OCI-M1 (cell line): ENCODE measurements around the gene OBP2B.
A peak's percentile ranks its signal among the peaks of the same experiment; 100 is the strongest.
"Not testable (repeated sequence)": the region's sequence is repeated elsewhere in the genome, so short reads cannot be mapped to it uniquely, and the experiment has no call there.

Experiments
- DNase-seq: peaks from one replicate; lab custom pipeline; 2025; lab: John Stamatoyannopoulos, UW

OBP2B gene

DNA sequence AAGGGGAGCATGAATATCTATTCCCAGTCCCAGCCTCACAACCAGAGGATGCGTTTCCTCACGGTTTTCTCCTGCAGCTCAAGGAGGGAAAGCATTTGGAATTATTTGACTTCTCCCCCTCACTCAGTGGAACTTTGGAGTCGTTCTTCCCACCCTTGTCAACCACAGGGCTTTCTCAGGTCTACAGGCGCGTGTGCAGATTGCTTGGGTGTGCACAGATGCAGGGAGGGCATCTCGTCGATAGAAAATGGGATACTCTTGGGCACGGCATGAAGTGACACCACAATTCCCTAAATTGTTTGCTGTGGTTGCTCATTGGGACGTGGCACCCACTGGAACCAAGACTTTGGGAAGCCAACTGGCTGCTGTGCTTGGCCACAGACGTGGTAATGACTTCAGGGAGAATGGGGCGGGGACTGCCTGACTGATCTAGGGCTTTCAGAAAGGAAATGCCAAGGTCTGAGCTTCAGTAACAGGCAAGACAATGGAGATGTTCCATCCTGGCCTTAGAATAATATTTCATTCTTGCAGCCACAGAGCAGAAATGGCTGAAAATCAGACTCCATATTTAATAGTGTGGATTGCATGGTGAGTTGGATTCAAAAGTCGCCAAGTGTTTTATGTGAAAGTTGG is 12.2 kb upstream of the OBP2B start:
- no peak for DNase-seq

DNA sequence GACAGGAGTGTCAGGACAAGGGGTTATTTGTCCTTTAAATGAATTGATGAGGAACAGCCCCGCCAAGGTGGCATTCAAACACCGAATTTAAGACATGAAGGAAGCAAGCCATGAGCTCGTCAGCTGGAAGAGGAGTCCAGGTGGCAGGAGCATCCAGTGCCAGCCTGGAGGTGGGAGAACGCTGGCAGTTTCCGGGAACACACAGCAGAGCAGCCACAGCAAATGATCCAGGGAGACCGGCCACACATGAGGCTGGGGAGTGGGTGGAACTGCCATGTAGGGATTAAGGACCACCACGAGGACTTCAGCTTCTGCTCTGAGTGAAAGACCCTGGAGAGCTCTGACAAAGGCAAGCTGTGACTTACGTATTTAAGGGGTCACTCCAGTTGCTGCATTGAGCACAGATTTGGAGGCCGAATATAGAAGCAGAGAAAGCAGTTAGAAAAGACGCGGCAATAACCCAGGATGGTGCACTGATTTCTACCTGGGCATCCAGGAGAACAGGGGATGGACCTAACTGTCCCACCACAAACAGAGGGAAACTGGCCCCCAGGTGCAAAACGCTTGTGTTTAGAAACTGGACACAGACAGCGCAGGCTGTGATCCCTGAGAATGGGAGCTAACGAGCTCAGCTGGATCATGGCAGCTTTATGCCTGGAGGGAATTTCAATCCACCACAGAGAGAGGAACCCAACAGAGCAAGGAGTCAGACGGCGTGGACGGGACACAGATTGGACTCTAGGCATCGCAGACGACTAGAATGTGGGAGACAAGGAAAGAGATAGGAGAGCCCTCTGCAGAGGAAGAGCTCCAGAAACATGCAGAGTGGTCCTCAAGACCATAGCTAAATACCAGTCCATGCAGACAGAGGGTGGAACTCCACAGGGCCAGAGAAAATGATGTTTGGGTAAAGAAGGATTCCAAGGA is 9.3 kb upstream of the OBP2B start:
- DNase-seq, result not testable (repeated sequence)

DNA sequence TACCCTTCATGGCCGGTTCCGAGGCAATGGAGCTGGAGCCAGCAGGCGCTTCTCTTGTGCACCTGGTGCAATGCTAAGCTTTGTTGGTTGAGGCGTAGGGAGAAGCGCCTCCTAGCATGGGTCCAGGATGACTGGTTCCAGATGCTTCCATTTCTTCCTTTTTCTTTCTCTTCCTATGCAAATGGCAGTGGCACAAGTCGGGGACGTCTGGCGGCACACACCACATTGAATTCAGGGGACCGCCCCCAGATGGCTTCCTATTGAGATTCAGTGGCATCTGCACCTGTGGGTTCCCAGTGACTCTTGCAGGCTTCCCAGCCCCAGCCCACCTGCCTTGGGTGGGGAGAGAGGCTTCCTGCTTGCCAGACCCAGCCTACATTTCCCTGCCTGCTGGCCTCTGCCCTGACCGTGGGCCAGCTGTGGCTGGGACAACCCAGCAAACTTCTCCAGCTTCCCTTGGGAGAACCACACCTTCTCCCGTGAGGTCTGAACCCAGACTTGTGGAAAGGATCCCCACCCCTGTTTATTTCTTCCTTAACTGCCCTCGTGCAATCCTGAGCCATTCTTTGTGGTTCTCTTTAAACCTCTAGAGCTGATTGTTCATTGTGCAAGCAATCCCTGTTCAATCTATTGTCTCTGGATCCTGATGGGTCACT is 8.4 kb upstream of the OBP2B start:
- not testable (repeated sequence) for DNase-seq

DNA sequence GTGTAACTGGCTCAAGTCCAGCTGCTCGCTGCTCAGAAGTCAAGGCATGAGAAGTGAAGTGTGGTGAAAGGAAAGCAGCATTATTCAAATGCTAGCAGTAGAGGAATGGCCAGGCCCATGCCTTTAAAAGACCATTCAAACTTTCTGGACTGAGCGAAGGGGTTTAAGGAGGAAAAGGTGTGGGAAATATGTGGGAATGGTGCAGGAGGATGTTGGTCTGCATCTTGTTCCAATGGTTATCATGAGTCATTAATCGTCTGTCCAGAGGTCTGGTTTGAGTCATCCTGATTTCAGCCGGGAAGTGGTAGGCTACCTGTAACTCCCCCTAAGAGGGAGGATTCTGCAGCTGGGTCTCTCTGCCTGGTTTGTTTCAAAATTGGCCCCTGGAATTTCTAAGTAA is 5.2 kb upstream of the OBP2B start:
- DNase-seq, result not testable (repeated sequence)

DNA sequence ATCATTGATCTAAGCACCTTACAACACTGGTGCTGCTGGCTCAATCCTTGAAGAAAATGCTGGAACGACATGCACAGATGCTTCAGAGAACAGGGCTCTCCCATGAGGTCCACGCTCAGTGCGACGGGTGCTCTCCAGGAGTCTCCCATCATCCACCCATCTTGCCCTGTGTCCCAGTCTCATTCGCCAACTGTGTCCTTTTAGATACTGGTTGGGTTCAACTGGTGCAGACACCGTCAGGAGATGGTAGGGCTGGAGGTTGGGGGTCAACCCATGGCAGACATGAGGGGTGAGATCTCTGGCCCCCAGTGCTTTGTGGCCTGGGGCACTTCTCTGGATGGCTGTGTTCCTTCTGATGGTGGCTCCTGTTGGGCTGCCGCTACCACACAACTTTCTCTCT is 1.6 kb upstream of the OBP2B start:
- no peak for DNase-seq

DNA sequence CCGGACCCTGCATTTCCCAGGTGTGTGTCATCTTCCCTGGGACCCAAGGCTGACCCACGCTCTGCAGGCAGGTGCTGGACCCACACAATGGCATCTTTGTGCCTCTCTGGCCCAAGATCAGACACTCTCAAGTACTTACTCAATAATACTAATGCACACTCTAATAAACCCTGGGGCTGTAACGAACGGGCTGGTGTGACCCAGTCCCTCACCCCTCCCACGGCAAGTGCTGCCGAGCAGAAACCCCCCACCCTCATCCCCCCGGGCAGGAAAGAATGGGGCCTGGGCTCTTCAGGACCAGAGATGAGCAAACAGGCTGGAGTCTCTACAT is 1.1 kb upstream of the OBP2B start:
- no peak for DNase-seq

DNA sequence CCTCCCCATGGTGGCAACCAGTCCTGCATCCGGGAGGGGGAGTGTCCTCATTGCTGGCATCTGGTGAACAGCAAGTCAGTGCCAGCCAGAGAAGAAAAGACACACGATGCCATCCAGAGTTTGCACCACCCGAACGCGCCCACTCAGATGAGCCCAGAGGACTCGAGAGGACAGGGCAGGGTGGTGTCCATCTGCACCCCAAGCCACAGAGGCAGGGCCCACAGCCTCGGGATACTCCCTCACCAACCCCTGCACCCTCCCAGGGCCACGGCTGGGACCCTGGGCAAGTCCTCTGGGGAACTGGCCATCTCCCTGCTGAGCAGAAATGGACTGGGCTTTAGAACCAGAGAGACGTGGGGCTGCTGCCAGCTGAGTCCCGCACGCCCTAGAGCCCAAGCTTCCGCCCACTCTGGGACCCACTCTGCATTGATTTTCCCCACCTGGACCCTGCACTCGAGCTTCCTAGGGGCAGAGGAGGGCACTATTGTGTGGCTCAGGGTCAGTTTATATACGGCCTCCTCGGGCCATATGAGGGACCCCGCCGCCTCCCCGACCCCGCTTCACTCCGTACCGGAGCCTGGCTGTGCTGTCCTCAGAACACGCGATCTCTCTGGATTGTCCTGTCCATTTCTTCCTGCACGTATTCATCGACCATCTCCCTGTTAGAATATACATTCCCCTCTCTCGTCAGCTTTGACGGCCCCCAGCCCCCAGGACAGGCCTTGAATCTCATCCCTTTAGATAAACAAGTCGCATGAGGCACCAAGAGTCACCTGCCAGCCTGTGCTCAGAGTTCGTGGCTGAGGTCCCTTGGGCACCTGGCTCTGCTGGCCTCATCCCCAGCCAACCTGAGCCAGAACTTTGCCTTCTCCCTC is 514 bp upstream of the OBP2B start:
- not testable (repeated sequence) for DNase-seq

DNA sequence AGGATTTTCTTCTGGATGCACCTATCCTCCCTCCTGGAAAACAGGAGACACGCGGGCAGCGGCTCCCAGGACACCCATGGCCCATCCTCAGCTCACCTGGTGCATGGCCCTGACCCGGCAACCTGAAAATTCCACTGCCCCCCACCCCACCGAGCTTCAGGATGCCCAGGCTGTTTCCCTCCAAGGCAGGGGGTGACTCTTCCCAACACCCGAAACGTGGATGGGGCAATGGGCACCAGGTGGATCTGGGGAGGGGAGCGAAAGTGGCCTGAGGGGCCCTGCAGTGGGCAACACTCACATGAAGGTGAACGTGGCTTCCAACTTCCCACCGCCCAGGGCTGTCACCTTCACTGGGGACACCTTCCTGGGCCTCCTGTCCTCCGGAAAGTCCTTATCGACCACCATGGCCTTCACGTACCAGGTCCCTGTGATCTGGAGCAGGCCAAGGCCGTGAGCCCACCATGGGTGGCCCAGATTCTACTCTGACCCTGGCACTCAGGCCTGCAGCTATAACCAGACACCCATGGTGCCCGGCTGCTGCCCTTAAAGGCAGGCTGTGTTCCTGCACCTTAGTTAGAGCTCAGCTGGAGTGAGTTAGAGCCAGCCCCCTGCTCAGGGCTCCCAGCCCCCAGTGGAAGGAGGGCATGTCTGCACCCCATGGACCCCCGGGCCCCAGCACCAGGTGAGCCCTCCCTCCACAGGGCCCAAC is 725 bp downstream of the OBP2B start:
- not testable (repeated sequence) for DNase-seq

DNA sequence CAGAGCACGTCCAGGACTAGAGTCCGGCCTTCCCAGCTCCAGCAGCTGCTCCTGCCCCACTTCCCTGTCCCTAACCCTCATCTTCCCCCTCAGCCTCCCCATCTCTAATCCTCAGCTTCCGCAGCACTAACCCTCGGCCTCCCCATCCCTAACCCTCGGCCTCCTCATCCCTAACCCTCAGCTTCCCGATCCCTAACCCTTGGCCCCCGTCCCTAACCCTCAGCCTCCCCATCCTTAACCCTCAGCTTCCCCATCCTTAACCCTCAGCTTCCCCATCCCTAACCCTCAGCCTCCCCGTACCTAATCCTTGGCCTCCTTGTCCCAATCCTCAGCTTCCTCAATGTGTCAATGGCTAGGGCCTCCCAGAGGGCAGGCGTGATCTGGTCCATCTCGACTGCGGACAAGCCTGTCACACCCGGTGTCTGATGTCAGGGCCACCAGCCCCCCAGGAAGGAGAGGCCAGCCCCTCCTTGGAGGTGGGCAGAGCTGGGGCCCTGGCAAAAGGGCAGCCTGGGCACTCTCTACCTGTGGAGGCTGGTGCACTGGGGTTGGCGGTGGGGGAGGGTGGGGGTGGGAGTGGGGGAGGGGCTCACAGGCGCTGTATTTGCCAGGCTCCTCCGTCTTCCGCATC is 1.4 kb downstream of the OBP2B start:
- no peak for DNase-seq

DNA sequence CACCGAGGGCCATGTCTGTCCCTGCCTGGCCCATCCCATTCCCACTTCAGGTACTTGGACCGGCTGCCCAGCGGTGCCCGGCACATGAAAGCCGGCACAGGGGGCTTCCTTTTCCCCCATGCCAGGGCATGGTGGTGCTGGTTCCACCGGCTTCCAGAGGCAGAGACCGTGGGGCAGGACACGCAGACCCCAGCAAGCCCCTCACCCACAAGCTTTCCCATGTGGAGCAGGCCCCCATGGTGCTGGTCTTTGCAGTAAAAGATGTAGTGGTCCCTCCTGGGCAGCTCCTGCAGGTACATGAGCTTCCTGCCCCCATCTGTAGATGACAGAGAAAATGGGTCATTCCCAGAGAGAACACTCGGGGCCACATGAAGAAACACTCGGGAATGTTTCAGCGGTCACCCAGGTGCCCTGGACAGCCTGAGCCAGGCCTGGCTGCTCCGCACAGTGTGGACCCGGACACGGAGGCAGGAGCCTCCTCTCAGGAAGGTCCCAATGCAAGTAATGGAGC is 2.0 kb downstream of the OBP2B start:
- no peak for DNase-seq

DNA sequence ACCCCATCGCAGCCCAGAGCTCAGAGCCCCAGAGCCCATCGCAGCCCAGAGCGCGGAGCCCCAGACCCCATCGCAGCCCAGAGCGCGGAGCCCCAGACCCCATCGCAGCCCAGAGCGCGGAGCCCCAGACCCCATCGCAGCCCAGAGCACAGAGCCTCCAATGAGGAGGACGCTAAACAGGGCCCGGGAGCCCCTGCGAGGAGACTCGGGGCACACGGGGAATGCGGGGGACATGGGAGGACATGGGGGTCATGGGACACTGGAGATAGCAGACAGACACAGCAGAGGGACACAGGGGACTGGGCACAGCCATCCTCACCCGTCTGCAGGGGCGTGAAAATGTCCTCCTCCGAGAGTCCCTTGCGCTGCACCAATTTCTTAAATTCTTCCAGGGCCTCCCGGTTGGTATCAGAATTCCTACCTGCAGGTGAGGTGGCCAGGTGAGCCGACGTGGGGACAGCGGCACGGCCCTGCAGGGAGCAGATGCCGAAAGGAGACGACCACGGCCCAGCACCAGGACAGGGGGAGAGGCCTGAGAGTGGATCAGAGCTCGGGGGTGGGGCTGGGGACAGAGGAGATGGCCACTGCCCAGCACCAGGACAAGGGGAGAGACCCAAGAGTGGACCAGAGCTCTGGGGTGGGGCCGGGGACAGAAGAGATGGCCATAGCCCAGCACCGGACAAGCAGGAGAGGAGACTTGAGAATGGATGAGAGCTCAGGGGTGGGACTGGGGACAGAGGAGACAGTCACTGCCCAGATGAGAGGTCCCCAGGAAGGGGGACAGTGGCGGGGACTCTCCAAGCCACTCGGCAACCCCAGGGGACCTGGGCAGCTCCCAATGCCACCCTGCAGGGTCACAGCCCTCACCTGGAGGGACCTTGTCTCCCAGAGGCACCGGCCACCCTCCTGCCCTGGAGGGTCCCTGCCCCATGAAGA is 2.8 kb downstream of the OBP2B start:
- no peak for DNase-seq

DNA sequence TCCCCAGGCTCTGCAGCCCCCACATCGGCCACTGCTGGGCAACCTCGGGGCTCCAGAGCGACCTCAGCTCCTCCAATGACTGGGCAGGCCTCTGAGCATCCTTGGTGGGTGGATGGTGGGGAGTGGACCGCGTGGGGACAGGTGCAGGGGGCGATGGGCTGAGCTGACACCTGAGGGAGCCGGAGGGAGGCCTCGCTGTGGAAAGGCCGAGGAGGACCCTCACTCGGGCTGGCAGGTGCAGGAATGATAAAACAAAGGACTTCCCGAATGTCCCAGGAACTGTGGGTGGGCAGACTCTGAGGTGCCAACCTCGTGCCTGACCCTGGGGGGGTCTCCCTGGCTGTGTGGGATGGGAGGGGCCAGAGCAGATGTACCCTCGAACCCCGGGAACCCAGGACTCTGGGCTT is 3.6 kb downstream of the OBP2B start:
- not testable (repeated sequence) for DNase-seq

DNA sequence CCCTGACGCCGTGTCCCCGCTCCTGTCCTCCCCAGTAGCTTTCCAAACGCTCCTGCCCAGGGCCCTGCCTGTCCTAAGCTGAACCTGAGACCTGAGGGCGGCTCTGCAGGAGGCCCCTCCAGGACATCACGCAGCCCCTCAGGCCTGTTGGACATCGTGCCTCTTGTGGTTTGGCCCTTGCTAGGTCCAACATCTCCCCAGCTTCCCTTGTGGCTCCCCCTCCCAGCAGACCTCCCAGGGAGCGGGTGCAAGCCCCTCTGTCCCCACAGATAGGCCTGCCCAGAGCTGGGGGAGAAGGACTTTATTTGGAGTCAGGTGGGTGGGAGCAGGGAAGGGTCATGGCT is 4.1 kb downstream of the OBP2B start:
- no peak for DNase-seq

DNA sequence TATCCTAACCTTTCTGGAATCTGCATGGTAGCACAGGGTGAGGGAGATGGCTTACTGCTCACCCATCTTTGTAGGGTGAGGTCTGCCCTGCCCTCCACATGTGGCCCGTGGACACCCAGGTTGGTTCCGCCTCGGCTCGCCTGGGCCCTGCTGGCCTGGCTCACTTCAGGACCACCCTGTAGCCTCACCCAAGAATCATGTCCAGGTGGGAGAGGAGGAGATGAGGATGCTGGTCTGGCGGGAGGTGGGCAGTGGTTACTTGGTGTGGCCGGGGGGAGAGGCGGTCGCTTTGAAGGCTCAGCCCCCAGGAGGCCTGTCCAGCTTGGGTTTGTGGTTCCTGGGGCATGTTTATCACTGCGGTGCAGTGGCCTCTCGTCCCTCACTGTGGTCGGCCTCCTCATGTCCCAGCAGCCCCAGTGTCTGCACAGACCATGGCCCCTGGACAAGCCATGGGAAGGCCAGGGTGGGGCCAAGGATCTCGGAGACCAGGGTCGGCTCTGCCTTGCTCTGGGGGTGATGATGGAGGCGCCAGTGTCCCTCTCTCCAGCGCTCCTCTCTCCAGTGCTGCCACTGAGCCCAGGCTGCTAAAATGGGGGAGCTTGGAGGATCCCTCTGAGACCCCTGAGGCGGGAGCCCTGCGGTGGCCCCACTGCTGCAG is 4.6 kb downstream of the OBP2B start:
- DNase-seq, result peak; percentile 18

DNA sequence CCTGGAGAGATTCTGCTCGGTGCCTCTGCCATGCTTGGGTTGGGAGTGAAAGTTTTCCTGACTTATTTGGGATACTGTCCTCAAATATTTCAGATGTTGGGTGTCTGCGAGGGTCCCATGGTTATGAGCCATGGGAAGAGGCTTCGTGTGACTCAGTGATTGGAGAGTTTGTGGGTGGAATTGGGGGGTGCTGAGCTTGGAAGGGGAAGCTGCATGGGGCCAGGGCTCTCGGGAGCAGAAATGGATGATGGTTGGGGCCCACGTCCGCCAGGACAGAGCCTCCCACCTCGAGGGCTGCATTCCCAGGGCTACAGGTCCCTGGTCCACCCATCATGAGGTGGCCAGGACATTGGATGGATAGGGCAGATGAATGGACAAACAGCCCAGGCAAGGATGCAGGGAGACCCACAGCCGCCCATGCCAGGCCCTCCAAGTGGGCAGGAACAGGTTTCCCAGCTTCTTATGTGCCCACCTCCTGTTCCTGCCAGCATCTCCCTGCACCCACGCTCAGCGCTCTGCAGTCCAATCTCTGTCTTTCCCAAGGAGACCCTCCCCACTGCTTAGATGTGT is 5.5 kb downstream of the OBP2B start:
- no peak for DNase-seq

DNA sequence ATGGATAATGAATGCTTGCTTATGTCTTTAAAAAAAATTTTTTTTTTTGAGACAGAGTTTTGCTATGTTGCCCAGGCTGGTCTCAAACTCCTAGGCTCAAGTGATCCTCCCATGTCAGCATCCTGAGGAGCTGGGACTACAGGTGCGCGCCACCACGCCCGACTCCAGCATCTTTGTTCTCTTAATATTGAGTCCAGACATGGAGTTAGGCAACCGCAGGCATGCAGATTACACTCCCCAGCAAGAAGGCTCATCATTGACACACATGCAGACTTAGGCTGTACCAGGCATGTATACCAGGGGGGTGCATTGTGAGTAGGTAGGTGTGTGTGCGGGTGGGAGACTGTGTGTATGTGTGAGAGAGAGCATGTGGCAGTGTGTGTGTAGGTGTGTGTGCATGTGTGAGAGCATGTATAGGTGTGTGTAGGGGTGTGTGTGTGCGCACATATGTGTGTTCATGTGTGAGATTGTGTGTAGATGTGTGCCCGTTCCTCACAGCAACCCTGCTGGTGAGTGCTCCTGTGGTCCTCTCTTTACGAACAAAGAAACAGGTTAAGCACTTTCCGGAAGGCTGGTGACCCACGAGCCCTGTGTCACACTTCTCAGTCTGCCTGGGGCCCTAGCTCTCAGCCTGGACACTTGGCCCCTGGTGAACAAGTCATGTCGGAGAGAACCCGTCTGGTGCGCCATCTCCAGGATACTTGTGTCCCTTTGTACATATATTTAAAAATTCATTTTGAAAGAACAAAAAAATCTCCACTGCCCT is 6.2 kb downstream of the OBP2B start:
- no peak for DNase-seq

DNA sequence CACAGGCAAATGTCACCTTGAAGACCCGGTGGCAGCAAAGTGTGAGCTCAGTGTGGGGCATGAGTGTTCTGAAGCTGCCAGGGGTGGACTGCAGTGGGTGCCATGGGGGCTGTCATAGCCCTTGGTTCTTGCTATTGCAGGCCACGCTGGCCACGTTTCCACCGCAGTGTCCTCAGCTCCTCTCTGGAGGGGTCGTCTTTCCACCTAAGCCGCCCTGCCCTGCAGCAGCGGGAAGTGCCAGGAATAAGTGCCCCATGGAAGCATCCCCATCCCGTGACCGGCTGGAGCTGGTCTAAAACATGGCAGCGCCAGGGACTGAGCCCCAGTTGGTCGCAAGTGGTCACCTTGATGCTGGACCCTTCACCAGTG is 6.9 kb downstream of the OBP2B start:
- no peak for DNase-seq
